Measurements from ENCODE around the gene PTPRG.

PTPRG gene

GRCh38 chr3:62237286-62237948 is 676.0 kb downstream of the PTPRG start:
- in situ Hi-C loops (cut with MboI; ENCODE audit: low sequenced_read_pairs): no loop called here

DNA sequence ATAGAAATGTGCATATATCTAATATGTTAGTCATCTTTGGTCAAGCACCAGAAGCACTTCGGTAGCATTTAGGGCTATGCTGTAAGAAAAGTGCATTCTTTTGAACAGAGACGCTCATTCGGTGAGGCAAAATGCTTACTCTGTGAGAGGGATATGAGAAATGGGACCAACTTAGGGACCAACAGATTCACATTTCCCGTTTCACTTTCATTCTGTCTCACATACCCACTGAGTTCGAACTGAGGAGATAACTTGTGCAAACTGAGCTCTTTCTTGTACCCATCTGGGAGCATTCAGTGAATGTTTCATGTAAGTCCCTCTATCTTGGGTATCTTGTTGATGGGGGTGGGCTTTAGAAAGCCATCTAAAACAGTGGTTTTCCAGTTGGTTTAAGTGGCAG is 676.6 kb downstream of the PTPRG start:
- in situ Hi-C loops (cut with MboI; ENCODE audit: low sequenced_read_pairs): no loop called here

GRCh38 chr3:62238431-62238830 is 677.1 kb downstream of the PTPRG start:
- in situ Hi-C loops (cut with MboI; ENCODE audit: low sequenced_read_pairs): no loop called here

DNA sequence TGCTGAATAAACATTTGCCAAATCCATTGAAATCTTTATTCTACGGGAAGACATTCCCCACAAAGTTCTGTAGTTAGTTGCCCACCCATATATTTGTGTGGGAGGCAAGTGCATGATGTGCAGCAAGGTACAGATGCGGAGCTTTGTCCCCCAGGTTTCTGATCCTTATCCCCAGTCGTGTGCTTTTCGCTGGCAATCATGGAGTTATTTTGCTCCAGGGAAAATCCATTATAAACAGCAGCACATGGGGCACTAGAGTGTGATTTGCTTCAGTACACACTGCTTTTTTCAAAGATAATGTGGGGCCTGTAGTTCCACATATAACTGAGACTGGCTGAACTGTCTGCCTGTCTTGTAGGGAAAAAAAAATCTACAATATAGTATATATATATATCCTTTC is 679.9 kb downstream of the PTPRG start:
- in situ Hi-C loops (cut with MboI; ENCODE audit: low sequenced_read_pairs): no loop called here

GRCh38 chr3:62242831-62243509 is 681.6 kb downstream of the PTPRG start:
- in situ Hi-C loops (cut with MboI; ENCODE audit: low sequenced_read_pairs): no loop called here

DNA sequence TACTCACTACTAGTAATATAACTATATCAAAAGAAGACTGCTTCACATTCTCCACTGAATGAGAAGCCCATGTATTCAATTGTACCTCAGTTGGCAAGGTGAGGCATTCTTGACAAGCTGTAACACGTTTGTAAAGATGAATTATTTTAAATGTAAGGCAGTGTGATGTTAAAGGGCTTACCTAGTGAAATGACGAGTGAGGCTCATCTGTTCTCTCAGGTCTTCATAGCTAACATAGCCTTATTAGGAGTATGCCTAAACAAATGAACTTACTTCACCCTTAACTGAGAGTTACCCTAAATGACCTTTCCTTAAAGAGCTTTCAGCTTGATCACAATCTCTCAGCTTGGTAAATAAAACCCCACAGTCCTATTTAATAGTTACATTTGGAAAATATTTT is 684.7 kb downstream of the PTPRG start:
- in situ Hi-C loops (cut with MboI; ENCODE audit: low sequenced_read_pairs): no loop called here

DNA sequence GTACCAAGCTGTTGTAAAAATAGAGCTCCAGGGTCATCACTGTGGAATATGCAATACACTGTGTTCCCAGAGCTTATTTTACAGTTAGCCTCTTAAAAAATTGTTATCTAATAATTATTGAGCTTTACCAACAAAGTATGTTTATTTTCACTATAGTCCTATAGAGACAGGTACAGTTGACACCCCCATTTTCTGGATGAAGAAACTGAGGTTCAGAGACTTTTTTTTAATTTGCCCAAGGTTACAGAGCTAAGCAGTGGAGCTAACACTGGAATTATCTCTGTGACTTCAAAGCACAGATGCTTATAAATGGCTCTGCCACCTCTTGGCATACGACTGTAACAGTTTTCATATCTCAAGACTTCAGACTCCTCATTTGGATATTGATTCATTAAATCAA is 685.6 kb downstream of the PTPRG start:
- in situ Hi-C loops (cut with MboI; ENCODE audit: low sequenced_read_pairs): no loop called here

- in situ Hi-C loops (cut with MboI; ENCODE audit: low sequenced_read_pairs): no loop called here
These were observed 687.5 kb downstream of the PTPRG start for GRCh38 chr3:62248734-62249483.

DNA sequence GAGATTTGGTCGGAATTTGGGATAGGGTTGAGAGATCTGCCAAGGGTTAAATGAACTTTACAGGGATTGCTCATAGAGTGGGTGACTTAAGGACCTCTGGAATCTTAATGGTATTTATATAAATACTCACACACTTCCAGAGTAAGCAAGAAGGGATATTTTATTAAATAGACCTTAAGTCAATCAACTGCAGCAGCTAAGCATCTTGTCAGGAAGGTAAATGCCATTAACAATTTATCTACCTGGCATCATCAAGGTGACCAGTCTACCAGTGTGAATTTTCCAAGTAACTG is 688.1 kb downstream of the PTPRG start:
- in situ Hi-C loops (cut with MboI; ENCODE audit: low sequenced_read_pairs): no loop called here

DNA sequence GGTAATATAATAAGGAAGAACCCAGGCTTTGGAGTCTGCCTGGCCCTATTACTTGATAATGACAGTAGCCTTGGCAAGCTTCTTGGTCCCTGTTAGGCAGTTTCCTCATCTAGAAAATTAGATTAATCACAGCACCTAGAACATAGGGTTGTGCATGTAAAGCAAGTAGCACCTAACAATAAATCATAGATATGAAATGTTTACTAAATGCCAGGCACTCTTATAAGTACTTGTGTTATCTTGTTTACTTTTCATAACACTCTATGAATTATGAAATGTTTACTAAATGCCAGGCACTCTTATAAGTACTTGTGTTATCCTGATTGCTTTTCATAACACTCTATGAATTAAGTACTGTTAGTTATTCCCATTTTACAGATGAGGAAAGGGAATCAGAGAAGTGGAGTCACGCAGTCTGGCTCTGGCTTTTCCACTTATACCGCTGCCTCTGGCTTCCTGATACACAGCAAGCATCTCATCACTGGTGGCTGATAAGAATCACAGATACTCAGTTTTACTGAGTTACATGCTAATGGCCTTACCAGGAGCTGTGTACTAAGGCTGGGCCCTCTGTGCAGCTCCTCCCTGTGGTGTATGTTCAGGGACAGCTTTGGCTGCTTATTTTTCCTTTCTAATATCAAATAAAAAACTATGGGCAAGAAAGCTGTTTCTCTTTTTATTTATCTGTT is 688.6 kb downstream of the PTPRG start:
- in situ Hi-C loops (cut with MboI; ENCODE audit: low sequenced_read_pairs): no loop called here

GRCh38 chr3:62252438-62253157 is 691.2 kb downstream of the PTPRG start:
- in situ Hi-C loops (cut with MboI; ENCODE audit: low sequenced_read_pairs): no loop called here

- in situ Hi-C loops (cut with MboI; ENCODE audit: low sequenced_read_pairs): no loop called here
These were observed 692.6 kb downstream of the PTPRG start for GRCh38 chr3:62253971-62254370.

- in situ Hi-C loops (cut with MboI; ENCODE audit: low sequenced_read_pairs): no loop called here
These were observed 694.4 kb downstream of the PTPRG start for GRCh38 chr3:62255758-62256157.

GRCh38 chr3:62259924-62260323 is 698.6 kb downstream of the PTPRG start:
- in situ Hi-C loops (cut with MboI; ENCODE audit: low sequenced_read_pairs): no loop called here

- in situ Hi-C loops (cut with MboI; ENCODE audit: low sequenced_read_pairs): no loop called here
These were observed 699.3 kb downstream of the PTPRG start for GRCh38 chr3:62260655-62261054.

DNA sequence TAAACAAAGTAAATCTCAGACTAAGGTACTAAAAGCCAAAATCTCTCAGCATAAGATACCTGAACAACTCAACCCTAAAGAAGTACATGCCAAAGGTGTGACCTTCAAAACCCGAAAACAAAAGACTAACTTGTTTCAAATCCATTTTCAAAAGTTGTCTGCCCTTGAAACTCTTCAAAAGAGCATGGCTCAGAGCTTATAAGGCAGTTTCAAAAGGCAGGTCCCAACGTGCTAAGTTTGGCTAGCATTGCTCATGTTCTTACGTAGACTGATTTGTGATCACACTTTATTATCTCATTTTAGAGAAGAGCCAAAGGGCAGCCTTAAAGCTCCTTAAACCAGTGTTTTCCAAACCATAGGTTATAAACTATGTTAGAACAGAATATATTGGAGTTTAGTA is 699.8 kb downstream of the PTPRG start:
- in situ Hi-C loops (cut with MboI; ENCODE audit: low sequenced_read_pairs): no loop called here

DNA sequence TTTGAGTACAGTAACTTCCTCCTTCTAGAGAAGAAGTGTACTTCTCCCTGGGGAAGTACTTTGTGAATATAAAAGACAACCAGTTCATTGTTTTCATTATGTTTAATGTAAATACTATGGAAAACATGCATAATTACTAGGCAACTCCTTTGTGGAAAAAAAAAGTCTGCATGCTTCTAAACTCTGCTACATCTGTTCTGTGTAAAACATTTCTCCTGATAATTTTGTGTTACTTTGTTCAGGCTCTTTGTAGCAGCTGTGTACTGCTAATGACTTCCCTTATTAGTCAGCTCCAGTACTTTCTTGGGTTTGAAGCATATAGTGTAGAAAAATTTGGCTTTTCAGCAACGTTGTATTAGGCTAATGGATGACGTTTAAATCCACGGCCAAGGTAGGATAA is 700.4 kb downstream of the PTPRG start:
- in situ Hi-C loops (cut with MboI; ENCODE audit: low sequenced_read_pairs): no loop called here

- in situ Hi-C loops (cut with MboI; ENCODE audit: low sequenced_read_pairs): no loop called here
These were observed 704.2 kb downstream of the PTPRG start for GRCh38 chr3:62265528-62265927.

- in situ Hi-C loops (cut with MboI; ENCODE audit: low sequenced_read_pairs): no loop called here
These were observed 705.4 kb downstream of the PTPRG start for GRCh38 chr3:62266668-62267283.

GRCh38 chr3:62276658-62277180 is 715.3 kb downstream of the PTPRG start:
- in situ Hi-C loops (cut with MboI; ENCODE audit: low sequenced_read_pairs): no loop called here

All from hTERT RPE-1 (cell line).